Mesendoderm (in vitro differentiated cells): ENCODE measurements around the gene PAPPA2.

ENCODE experiments used
- DNase-seq: peaks from one replicate; pipeline ENCODE4 v3.0.0; 2013
- H2AK5ac ChIP-seq: 2 replicates; pipeline ENCODE4 v1.6.1; 2013; ENCODE audit warnings: low read length, inconsistent platforms
- H2BK120ac ChIP-seq: 2 replicates; pipeline ENCODE4 v1.6.1; 2013; ENCODE audit warnings: low read depth, mild to moderate bottlenecking, low read length, moderate library complexity, mixed read lengths
- H2BK15ac ChIP-seq: replicated peaks from 2 replicates; pipeline ENCODE4 v1.6.1; 2013; ENCODE audit warnings: low read depth, mild to moderate bottlenecking, moderate library complexity
- H2BK5ac ChIP-seq: 2 replicates; pipeline ENCODE4 v1.6.1; 2013; ENCODE audit warnings: low read length, inconsistent platforms
- H3K18ac ChIP-seq: 2 replicates; pipeline ENCODE4 v1.6.1; 2013; ENCODE audit warnings: mild to moderate bottlenecking, low read length, mixed read lengths
- H3K23ac ChIP-seq: one replicate; pipeline ENCODE4 v1.6.1; 2013; ENCODE audit warnings: low read length
- H3K27ac ChIP-seq: 2 replicates; pipeline ENCODE4 v1.5.1; 2013; ENCODE audit warnings: low read depth, mild to moderate bottlenecking, inconsistent platforms, low read length, moderate library complexity
- H3K27me3 ChIP-seq: 2 replicates; pipeline ENCODE4 v1.6.1; 2013; ENCODE audit warnings: low read length, control low read depth, mild to moderate bottlenecking, inconsistent platforms; ENCODE audit not compliant: insufficient read depth, poor library complexity
- H3K36me3 ChIP-seq: 2 replicates; pipeline ENCODE4 v1.6.1; 2013; ENCODE audit warnings: low read length, inconsistent platforms; ENCODE audit not compliant: control insufficient read depth, insufficient read depth
- H3K4ac ChIP-seq: one replicate; pipeline ENCODE4 v1.6.1; 2013; ENCODE audit warnings: low read depth, mild to moderate bottlenecking, low read length, moderate library complexity
- H3K4me1 ChIP-seq: 2 replicates; pipeline ENCODE4 v1.6.1; 2013; ENCODE audit warnings: low read depth, low read length, inconsistent platforms; ENCODE audit not compliant: control insufficient read depth
- H3K4me2 ChIP-seq: 2 replicates; pipeline ENCODE4 v1.6.1; 2013; ENCODE audit warnings: low read length
- H3K4me3 ChIP-seq: 2 replicates; pipeline ENCODE4 v1.5.1; 2013; ENCODE audit warnings: mild to moderate bottlenecking, low read length
- H3K56ac ChIP-seq: one replicate; pipeline ENCODE4 v1.6.1; 2013; ENCODE audit warnings: low read length
- H3K79me1 ChIP-seq: 2 replicates; pipeline ENCODE4 v1.6.1; 2013; ENCODE audit warnings: low read length, inconsistent platforms
- H3K79me2 ChIP-seq: 2 replicates; pipeline ENCODE4 v1.6.1; 2013; ENCODE audit warnings: mild to moderate bottlenecking, low read length; ENCODE audit not compliant: control insufficient read depth, insufficient read depth
- H3K9ac ChIP-seq: 2 replicates; pipeline ENCODE4 v1.6.1; 2013; ENCODE audit warnings: low read length, inconsistent platforms
- H4K5ac ChIP-seq: one replicate; pipeline ENCODE4 v1.6.1; 2013; ENCODE audit warnings: low read length
- H4K8ac ChIP-seq: one replicate; pipeline ENCODE4 v1.6.1; 2013; ENCODE audit warnings: low read depth, mild to moderate bottlenecking, control low read depth, low read length, moderate library complexity
- WGBS: extraction: QIAGEN DNeasy Blood & Tissue Kit; methylation state at CpG from one replicate; pipeline ENCODE4 v1.1.7; 2013; ENCODE audit warnings: low lambda C conversion rate, missing lambda C conversion rate; ENCODE audit not compliant: insufficient coverage; ENCODE audit errors: extremely low coverage; 5-methylcytosine and 5-hydroxymethylcytosine counted together

Gene PAPPA2

GRCh38 chr1:176460544-176461336 lies 2.2 kb upstream of the PAPPA2 start:
- Histone ChIP-seq H3K4ac (peak overlapping the region; percentile 72), H2AK5ac (no peak overlapping the region), H3K27me3 (no peaks in the 10 kb centered on the region), H3K36me3 (no peaks in the 10 kb centered on the region), H3K9ac (no peak overlapping the region), H3K79me2 (no peaks in the 10 kb centered on the region), H3K4me2 (no peak overlapping the region), H3K4me3 (no peak overlapping the region), H3K4me1 (peaks cover 6% of the 10 kb centered on the region), H2BK15ac (no peak overlapping the region), H3K79me1 (no peaks in the 10 kb centered on the region), H3K18ac (no peak overlapping the region), H3K56ac (no peak overlapping the region), H4K8ac (no peak overlapping the region), H2BK5ac (no peak overlapping the region), H3K27ac (no peak overlapping the region), H2BK120ac (no peak overlapping the region), H3K23ac (no peak overlapping the region), H4K5ac (no peak overlapping the region)
- no peak for DNase-seq
- no CpG with 5 or more reads among the region's 2 CpGs for WGBS

DNA sequence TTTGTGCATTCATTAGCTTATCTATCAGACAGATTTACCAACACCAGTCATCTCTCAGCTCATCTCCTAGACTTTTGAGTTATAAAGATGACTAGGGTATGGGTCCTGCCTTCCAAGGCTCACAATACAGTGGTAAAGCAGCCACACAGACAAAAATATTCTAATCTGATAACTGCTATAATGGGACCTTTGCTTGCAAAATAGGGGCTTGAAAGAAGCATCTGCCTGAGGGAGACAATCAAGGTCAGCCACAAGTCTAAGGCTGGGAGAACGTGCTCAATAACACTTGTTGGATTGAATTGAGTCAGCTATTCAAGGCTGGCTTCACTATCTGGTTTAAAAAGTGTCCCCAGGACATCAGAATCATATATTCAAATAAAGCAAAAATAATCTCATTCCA lies 1.4 kb upstream of the PAPPA2 start:
- Histone ChIP-seq H2BK15ac (no peak overlapping the region), H3K9ac (no peak overlapping the region), H3K23ac (no peak overlapping the region), H4K8ac (no peak overlapping the region), H2BK5ac (no peak overlapping the region), H4K5ac (no peak overlapping the region), H3K18ac (peak overlapping the region; percentile 53), H3K36me3 (no peaks in the 10 kb centered on the region), H3K79me2 (no peaks in the 10 kb centered on the region), H3K56ac (no peak overlapping the region), H2BK120ac (no peak overlapping the region), H3K27me3 (no peaks in the 10 kb centered on the region), H3K27ac (no peak overlapping the region), H3K79me1 (no peaks in the 10 kb centered on the region), H3K4ac (no peak overlapping the region), H3K4me3 (no peak overlapping the region), H2AK5ac (no peak overlapping the region), H3K4me1 (peaks cover 6% of the 10 kb centered on the region), H3K4me2 (no peak overlapping the region)
- DNase-seq, result no peak
- no CpG with 5 or more reads among the region's 1 CpG for WGBS

GRCh38 chr1:176466514-176466913 lies 3.5 kb downstream of the PAPPA2 start:
- H4K5ac ChIP-seq, result no peak overlapping the region
- H3K9ac ChIP-seq, result no peak overlapping the region
- H2AK5ac ChIP-seq, result no peak overlapping the region
- no peak overlapping the region for H3K27ac ChIP-seq
- no peak overlapping the region for H2BK5ac ChIP-seq
- H2BK120ac ChIP-seq, result no peak overlapping the region
- no peaks in the 10 kb centered on the region for H3K27me3 ChIP-seq
- peaks cover 13% of the 10 kb centered on the region for H3K4me1 ChIP-seq
- no peak overlapping the region for H3K18ac ChIP-seq
- WGBS, result no CpG with 5 or more reads among the region's 3 CpGs
- H4K8ac ChIP-seq, result no peak overlapping the region
- DNase-seq, result peak; percentile 74
- no peak overlapping the region for H3K23ac ChIP-seq
- no peaks in the 10 kb centered on the region for H3K79me2 ChIP-seq
- no peak overlapping the region for H2BK15ac ChIP-seq
- H3K4me2 ChIP-seq, result no peak overlapping the region
- H3K4me3 ChIP-seq, result no peak overlapping the region
- no peaks in the 10 kb centered on the region for H3K79me1 ChIP-seq
- H3K36me3 ChIP-seq, result no peaks in the 10 kb centered on the region
- no peak overlapping the region for H3K56ac ChIP-seq
- H3K4ac ChIP-seq, result no peak overlapping the region

DNA sequence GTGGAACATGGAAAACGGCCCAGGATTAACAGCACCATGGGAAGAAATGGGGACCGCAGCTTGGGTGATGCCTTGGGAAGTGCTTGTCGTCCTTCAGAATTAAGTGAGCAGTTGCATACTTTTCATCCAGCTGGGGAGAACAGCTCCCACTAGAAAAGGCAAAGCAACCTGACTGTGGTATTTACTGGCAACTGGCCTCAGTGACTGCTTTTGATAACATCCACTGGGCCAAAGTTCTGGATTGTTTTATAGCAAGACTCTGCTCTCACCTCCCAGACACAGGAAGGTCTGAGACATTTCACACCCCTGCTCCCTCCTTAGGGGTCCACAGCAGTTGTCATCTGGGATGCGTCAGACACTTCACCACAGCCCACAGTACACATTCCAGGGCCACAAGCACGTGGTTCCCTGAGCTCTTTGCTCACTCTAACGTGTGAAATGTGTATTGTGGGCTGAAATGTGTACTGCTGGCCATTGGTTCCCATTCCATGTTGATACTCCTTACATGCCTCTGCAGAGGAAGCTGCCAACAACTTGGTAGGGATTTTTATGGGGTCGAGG lies 6.6 kb downstream of the PAPPA2 start:
- Histone ChIP-seq H4K8ac (no peak overlapping the region), H3K79me2 (no peaks in the 10 kb centered on the region), H3K4me2 (no peak overlapping the region), H3K4me3 (no peak overlapping the region), H3K18ac (no peak overlapping the region), H3K9ac (no peak overlapping the region), H2BK120ac (no peak overlapping the region), H2BK5ac (no peak overlapping the region), H3K27me3 (no peaks in the 10 kb centered on the region), H2AK5ac (no peak overlapping the region), H2BK15ac (no peak overlapping the region), H3K4me1 (peaks cover 7% of the 10 kb centered on the region), H4K5ac (no peak overlapping the region), H3K79me1 (no peaks in the 10 kb centered on the region), H3K23ac (no peak overlapping the region), H3K36me3 (no peaks in the 10 kb centered on the region), H3K27ac (no peak overlapping the region), H3K4ac (no peak overlapping the region), H3K56ac (no peak overlapping the region)
- WGBS, result no CpG with 5 or more reads among the region's 7 CpGs
- peak; percentile 85 for DNase-seq

DNA sequence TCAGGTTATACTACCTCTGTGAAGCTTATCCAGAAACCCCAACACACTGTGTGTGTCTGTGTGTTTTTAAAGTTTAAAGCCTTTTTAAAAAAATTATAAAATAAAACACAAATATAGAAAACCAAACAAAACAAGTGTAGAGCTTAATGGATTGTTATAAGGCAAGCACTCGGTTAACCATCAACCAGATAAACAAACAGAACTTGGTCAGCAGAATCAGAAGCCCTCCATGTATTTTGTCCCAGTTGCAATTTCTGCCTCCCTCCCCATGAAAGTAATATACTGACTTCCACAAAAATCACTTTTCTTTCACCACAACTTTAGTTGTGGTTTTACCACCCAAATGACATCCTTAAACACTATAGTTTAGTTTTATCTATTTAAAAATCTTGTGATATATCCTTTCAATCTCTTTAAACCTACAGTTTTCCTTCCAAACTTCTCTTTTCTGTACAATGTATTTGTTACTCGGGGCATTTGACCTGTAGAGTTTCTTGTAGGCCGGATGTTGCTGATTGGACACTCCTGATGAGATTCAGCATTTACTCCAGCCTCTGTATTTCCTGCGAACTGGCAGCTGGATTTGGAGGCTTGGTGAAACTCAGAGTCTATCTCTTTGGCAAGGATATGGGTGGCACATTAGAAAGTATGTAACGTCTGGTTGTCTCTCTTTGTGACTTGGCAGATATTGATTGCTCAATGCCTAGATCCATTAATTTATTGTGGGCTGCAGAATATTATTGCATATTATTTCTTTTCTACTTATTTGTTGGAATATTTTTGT lies 8.6 kb downstream of the PAPPA2 start:
- DNase-seq, result no peak
- H4K8ac ChIP-seq, result no peak overlapping the region
- no peak overlapping the region for H2BK5ac ChIP-seq
- H3K79me2 ChIP-seq, result no peaks in the 10 kb centered on the region
- no peak overlapping the region for H2AK5ac ChIP-seq
- no peak overlapping the region for H3K27ac ChIP-seq
- H3K4ac ChIP-seq, result no peak overlapping the region
- H2BK120ac ChIP-seq, result no peak overlapping the region
- H3K4me3 ChIP-seq, result no peak overlapping the region
- no peak overlapping the region for H4K5ac ChIP-seq
- no peak overlapping the region for H3K23ac ChIP-seq
- H3K56ac ChIP-seq, result no peak overlapping the region
- H3K27me3 ChIP-seq, result no peaks in the 10 kb centered on the region
- H3K18ac ChIP-seq, result no peak overlapping the region
- no CpG with 5 or more reads among the region's 5 CpGs for WGBS
- no peaks in the 10 kb centered on the region for H3K79me1 ChIP-seq
- H2BK15ac ChIP-seq, result no peak overlapping the region
- no peak overlapping the region for H3K4me2 ChIP-seq
- peaks cover 7% of the 10 kb centered on the region for H3K4me1 ChIP-seq
- H3K36me3 ChIP-seq, result no peaks in the 10 kb centered on the region
- H3K9ac ChIP-seq, result no peak overlapping the region
